ENCODE data around the gene PLPPR1.

Gene PLPPR1

DNA sequence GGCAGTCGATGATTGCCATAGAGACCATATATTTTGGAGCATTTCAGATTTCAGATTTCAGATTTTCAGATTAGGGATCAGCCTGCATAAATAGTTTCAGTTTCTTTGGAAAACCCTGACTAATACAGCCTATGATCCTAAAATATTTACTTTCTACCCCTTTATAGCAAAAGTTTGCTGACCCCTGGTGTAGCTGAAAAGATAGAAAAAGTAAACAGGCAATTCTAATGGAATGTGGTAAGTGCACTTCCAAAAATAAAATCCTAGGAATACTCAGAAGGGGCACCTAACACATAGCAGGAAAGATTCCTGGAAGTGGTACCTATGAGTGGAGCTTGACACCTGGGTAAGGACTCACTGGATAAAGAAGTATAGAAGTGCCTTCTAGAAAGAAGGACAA lies 321.8 kb downstream of the PLPPR1 start:
- H3K36me3 ChIP-seq (ENCODE audit: insufficient read depth, low read length), result no peaks in the 10 kb centered on the region
- no peaks in the 10 kb centered on the region for H3K79me2 ChIP-seq (ENCODE audit: insufficient read depth, low read length)
- TF ChIP-seq, protein P1, sequence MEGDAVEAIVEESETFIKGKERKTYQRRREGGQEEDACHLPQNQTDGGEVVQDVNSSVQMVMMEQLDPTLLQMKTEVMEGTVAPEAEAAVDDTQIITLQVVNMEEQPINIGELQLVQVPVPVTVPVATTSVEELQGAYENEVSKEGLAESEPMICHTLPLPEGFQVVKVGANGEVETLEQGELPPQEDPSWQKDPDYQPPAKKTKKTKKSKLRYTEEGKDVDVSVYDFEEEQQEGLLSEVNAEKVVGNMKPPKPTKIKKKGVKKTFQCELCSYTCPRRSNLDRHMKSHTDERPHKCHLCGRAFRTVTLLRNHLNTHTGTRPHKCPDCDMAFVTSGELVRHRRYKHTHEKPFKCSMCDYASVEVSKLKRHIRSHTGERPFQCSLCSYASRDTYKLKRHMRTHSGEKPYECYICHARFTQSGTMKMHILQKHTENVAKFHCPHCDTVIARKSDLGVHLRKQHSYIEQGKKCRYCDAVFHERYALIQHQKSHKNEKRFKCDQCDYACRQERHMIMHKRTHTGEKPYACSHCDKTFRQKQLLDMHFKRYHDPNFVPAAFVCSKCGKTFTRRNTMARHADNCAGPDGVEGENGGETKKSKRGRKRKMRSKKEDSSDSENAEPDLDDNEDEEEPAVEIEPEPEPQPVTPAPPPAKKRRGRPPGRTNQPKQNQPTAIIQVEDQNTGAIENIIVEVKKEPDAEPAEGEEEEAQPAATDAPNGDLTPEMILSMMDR (conservative IDR thresholded peaks at IDR 0.05; ENCODE audit: low read length), result no peak
- no peak for TF ChIP-seq EZH2phosphoT487 (IDR thresholded peaks at IDR 0.05; ENCODE audit: borderline replicate concordance)
- no peaks in the 10 kb centered on the region for H3K4me1 ChIP-seq (ENCODE audit: insufficient read depth, low read length, poor library complexity, severe bottlenecking)
- H4K20me1 ChIP-seq (ENCODE audit: insufficient read depth, low read length, poor library complexity, severe bottlenecking), result no peaks in the 10 kb centered on the region
- no peak overlapping the region for H2AFZ ChIP-seq (ENCODE audit: low read length)
- H3K9me3 ChIP-seq (ENCODE audit: insufficient read depth, low read depth, low read length), result no peaks in the 10 kb centered on the region
- H3K4me3 ChIP-seq (ENCODE audit: low read length, poor library complexity, severe bottlenecking), result no peak overlapping the region
- no peaks in the 10 kb centered on the region for H3F3A ChIP-seq (ENCODE audit: low read depth)
- H3K4me2 ChIP-seq (ENCODE audit: low read depth, low read length, poor library complexity, severe bottlenecking), result no peak overlapping the region
- H3K9me2 ChIP-seq (replicated peaks; ENCODE audit: low read depth, low read length), result no peaks in the 10 kb centered on the region
- no peak overlapping the region for H3K9ac ChIP-seq (ENCODE audit: low read depth, low read length, poor library complexity, severe bottlenecking)
- no peaks in the 10 kb centered on the region for H3K27me3 ChIP-seq (ENCODE audit: insufficient read depth, low read length, poor library complexity, severe bottlenecking)

DNA sequence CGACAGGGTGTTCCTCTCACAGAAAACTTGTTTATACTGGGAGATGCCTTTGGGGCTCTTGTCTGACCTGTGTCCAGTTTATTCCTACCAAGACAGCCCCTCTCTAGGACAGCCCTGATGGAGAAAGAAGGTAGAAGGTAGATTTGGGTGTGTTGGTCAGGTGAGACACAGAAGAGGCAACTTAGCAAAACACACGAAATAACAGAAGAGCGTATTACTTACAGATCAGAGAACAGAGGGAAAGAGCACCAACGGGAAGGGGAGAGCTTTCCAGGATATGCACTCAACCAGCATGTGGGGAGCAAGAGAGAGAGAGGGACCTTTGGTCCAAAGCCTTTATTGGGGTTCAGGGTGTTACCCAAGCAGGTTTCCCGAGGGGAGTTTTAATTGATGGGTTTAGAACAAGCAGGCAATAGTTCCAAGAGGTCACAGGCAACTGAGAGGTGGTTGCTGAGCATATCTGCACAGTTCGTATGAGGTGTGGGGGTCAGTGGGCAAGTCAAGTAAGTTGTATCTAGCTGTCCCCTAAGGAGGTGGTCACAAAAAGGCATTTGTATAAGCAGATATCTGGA lies 324.5 kb downstream of the PLPPR1 start:
- no peak overlapping the region for H3K4me2 ChIP-seq (ENCODE audit: low read depth, low read length, poor library complexity, severe bottlenecking)

DNA sequence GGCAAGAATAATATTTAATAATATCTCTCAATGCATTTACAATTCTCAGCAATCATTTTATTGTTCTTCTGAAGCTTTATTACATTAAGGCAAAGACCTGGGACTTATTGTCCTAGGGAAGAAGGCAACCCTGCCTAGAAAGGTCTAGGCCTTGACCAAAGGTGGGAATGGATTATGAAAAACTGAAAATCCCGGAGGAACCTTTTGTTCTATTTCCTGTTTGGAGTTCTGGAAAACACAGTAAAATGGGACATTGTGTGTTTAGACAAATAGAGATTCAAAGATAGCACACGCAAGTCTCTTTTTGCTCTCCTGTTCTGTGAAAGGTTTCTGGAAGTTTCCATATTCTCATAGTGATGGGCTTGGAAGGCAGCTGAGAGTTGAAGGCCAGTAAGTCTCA lies 325.2 kb downstream of the PLPPR1 start:
- TF ChIP-seq, protein P1 (conservative IDR thresholded peaks at IDR 0.05; ENCODE audit: low read length), result no peak
- no peak for TF ChIP-seq EZH2phosphoT487 (IDR thresholded peaks at IDR 0.05; ENCODE audit: borderline replicate concordance)
- H3K36me3 ChIP-seq (ENCODE audit: insufficient read depth, low read length), result no peaks in the 10 kb centered on the region
- H3K4me2 ChIP-seq (ENCODE audit: low read depth, low read length, poor library complexity, severe bottlenecking), result no peak overlapping the region

More for the DNA sequence above, 324.5 kb downstream of the PLPPR1 start:
- no peaks in the 10 kb centered on the region for H3K9me3 ChIP-seq (ENCODE audit: insufficient read depth, low read depth, low read length)
- H2AFZ ChIP-seq (ENCODE audit: low read length), result no peak overlapping the region
- no peaks in the 10 kb centered on the region for H3K27me3 ChIP-seq (ENCODE audit: insufficient read depth, low read length, poor library complexity, severe bottlenecking)
- H3K4me3 ChIP-seq (ENCODE audit: low read length, poor library complexity, severe bottlenecking), result no peak overlapping the region
- no peaks in the 10 kb centered on the region for H3K36me3 ChIP-seq (ENCODE audit: insufficient read depth, low read length)
- H4K20me1 ChIP-seq (ENCODE audit: insufficient read depth, low read length, poor library complexity, severe bottlenecking), result no peaks in the 10 kb centered on the region
- H3K4me1 ChIP-seq (ENCODE audit: insufficient read depth, low read length, poor library complexity, severe bottlenecking), result no peaks in the 10 kb centered on the region
- H3K9me2 ChIP-seq (replicated peaks; ENCODE audit: low read depth, low read length), result no peaks in the 10 kb centered on the region
- no peaks in the 10 kb centered on the region for H3F3A ChIP-seq (ENCODE audit: low read depth)
- TF ChIP-seq, protein P1 (conservative IDR thresholded peaks at IDR 0.05; ENCODE audit: low read length), result no peak
- TF ChIP-seq EZH2phosphoT487 (IDR thresholded peaks at IDR 0.05; ENCODE audit: borderline replicate concordance), result no peak
- no peak overlapping the region for H3K9ac ChIP-seq (ENCODE audit: low read depth, low read length, poor library complexity, severe bottlenecking)
- no peaks in the 10 kb centered on the region for H3K79me2 ChIP-seq (ENCODE audit: insufficient read depth, low read length)

More for the DNA sequence above, 325.2 kb downstream of the PLPPR1 start:
- H3K79me2 ChIP-seq (ENCODE audit: insufficient read depth, low read length), result no peaks in the 10 kb centered on the region
- no peaks in the 10 kb centered on the region for H3K27me3 ChIP-seq (ENCODE audit: insufficient read depth, low read length, poor library complexity, severe bottlenecking)
- H3K4me1 ChIP-seq (ENCODE audit: insufficient read depth, low read length, poor library complexity, severe bottlenecking), result no peaks in the 10 kb centered on the region
- no peak overlapping the region for H3K9ac ChIP-seq (ENCODE audit: low read depth, low read length, poor library complexity, severe bottlenecking)
- H2AFZ ChIP-seq (ENCODE audit: low read length), result no peak overlapping the region
- no peak overlapping the region for H3K4me3 ChIP-seq (ENCODE audit: low read length, poor library complexity, severe bottlenecking)
- H3F3A ChIP-seq (ENCODE audit: low read depth), result no peaks in the 10 kb centered on the region
- H3K9me2 ChIP-seq (replicated peaks; ENCODE audit: low read depth, low read length), result no peaks in the 10 kb centered on the region
- H4K20me1 ChIP-seq (ENCODE audit: insufficient read depth, low read length, poor library complexity, severe bottlenecking), result no peaks in the 10 kb centered on the region
- no peaks in the 10 kb centered on the region for H3K9me3 ChIP-seq (ENCODE audit: insufficient read depth, low read depth, low read length)

All from Loucy (cell line).